DOHH2 (cell line): Measurements from ENCODE around the gene PACRG.

Experiments
- H3F3A ChIP-seq: fragments of 200-600 bp; sonication (generic), shearing (Covaris generic); 2 replicates; pipeline ENCODE4 v1.6.0; 2016; ENCODE audit warnings: antibody characterized with exemption, mild to moderate bottlenecking; ENCODE audit not compliant: control insufficient read depth, insufficient read depth
- H3K27ac ChIP-seq: fragments of 200-600 bp; sonication (generic); 2 replicates; pipeline ENCODE4 v1.5.1; 2014; ENCODE audit warnings: low read depth, mild to moderate bottlenecking, low read length, moderate library complexity
- H3K27me3 ChIP-seq: fragments of 200-600 bp; sonication (generic); 2 replicates; pipeline ENCODE4 v1.6.1; 2014; ENCODE audit warnings: mild to moderate bottlenecking, low read length, mixed read lengths; ENCODE audit not compliant: control insufficient read depth
- H3K36me3 ChIP-seq: fragments of 200-600 bp; sonication (generic); 2 replicates; pipeline ENCODE4 v1.6.1; 2014; ENCODE audit warnings: mild to moderate bottlenecking, low read length, moderate library complexity, mixed read lengths; ENCODE audit not compliant: control insufficient read depth
- H3K4me1 ChIP-seq: fragments of 200-600 bp; sonication (generic); 2 replicates; pipeline ENCODE4 v1.6.1; 2014; ENCODE audit warnings: mild to moderate bottlenecking, low read length, mixed read lengths; ENCODE audit not compliant: control insufficient read depth
- H3K4me2 ChIP-seq: fragments of 200-600 bp; sonication (generic); 2 replicates; pipeline ENCODE4 v1.6.0; 2014; ENCODE audit warnings: mild to moderate bottlenecking, low read length, moderate library complexity
- H3K4me3 ChIP-seq: fragments of 200-600 bp; sonication (generic); 2 replicates; pipeline ENCODE4 v1.5.1; 2014; ENCODE audit warnings: mild to moderate bottlenecking, low read length, mixed read lengths
- H3K79me2 ChIP-seq: fragments of 200-600 bp; sonication (generic); 2 replicates; pipeline ENCODE4 v1.6.1; 2014; ENCODE audit warnings: mild to moderate bottlenecking, low read length, mixed read lengths; ENCODE audit not compliant: control insufficient read depth
- H3K9me2 ChIP-seq: fragments of 200-600 bp; sonication (generic); replicated peaks from 2 replicates; pipeline ENCODE4 v1.6.1; 2014; ENCODE audit warnings: mild to moderate bottlenecking, low read length, mixed read lengths; ENCODE audit not compliant: control insufficient read depth
- H3K9me3 ChIP-seq: fragments of 200-600 bp; sonication (generic); 2 replicates; pipeline ENCODE4 v1.6.1; 2014; ENCODE audit warnings: antibody characterized with exemption, low read length, mixed read lengths; ENCODE audit not compliant: control insufficient read depth, insufficient read depth
- H4K20me1 ChIP-seq: fragments of 200-600 bp; sonication (generic); 2 replicates; pipeline ENCODE4 v1.6.0; 2014; ENCODE audit warnings: low read depth, mild to moderate bottlenecking, antibody characterized with exemption, low read length, moderate library complexity; ENCODE audit not compliant: control insufficient read depth, insufficient read depth
- EZH2phosphoT487 ChIP-seq: fragments of 200-600 bp; sonication (generic); IDR thresholded peaks from 2 replicates; pipeline ENCODE4 v1.6.1; 2017; ENCODE audit warnings: borderline replicate concordance, mild to moderate bottlenecking, antibody characterized with exemption, low read length, moderate library complexity, mixed read lengths
- TF ChIP-seq, protein P1 (sequence below): fragments of 200-600 bp; sonication (generic); IDR thresholded peaks from one replicate; pipeline ENCODE4 v1.5.1; 2014; ENCODE audit warnings: antibody characterized with exemption, mild to moderate bottlenecking, low read depth, low read length; ENCODE audit not compliant: poor library complexity, severe bottlenecking

The PACRG gene

DNA sequence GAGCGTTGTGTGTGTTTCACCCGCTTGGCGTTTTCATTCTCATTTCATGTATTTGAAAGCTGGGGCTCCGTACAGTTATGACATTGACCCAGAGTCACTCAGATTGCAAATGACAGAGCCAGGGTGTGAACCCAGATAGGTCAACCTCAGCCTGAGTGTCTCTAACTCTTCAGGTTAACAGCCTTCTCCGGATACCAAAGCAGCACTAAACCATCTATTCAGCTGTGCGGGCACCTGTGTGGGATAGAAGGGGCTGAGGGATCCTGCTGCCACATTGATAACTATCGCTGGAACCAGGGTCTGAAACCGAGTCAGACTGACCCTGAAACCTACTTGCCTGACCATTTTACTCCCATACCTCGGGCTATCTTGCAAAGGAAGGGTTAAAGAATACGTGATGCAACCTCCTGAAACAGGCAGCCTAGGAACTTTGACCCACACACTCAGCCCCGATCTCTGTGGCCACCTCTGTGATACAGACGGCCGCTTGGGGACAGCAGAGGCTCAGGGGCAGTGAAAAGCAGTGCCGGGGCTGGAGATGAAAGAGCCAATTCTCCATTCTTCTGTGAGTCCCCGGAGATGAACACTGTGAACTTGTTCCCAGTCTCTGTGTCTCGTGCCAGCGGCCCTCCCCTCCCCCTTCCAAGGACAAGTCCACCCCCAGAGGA is 453.2 kb downstream of the PACRG start:
- Histone ChIP-seq H3K4me1 (no peaks in the 10 kb centered on the region), H3K9me2 (no peaks in the 10 kb centered on the region), H4K20me1 (no peaks in the 10 kb centered on the region), H3K79me2 (no peaks in the 10 kb centered on the region), H3K27ac (no peak overlapping the region), H3K9me3 (no peaks in the 10 kb centered on the region), H3K27me3 (no peaks in the 10 kb centered on the region), H3K4me2 (no peak overlapping the region), H3F3A (no peaks in the 10 kb centered on the region), H3K36me3 (no peaks in the 10 kb centered on the region), H3K4me3 (no peak overlapping the region)
- no peak for TF ChIP-seq EZH2phosphoT487
- TF ChIP-seq, protein P1, sequence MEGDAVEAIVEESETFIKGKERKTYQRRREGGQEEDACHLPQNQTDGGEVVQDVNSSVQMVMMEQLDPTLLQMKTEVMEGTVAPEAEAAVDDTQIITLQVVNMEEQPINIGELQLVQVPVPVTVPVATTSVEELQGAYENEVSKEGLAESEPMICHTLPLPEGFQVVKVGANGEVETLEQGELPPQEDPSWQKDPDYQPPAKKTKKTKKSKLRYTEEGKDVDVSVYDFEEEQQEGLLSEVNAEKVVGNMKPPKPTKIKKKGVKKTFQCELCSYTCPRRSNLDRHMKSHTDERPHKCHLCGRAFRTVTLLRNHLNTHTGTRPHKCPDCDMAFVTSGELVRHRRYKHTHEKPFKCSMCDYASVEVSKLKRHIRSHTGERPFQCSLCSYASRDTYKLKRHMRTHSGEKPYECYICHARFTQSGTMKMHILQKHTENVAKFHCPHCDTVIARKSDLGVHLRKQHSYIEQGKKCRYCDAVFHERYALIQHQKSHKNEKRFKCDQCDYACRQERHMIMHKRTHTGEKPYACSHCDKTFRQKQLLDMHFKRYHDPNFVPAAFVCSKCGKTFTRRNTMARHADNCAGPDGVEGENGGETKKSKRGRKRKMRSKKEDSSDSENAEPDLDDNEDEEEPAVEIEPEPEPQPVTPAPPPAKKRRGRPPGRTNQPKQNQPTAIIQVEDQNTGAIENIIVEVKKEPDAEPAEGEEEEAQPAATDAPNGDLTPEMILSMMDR = no peak

DNA sequence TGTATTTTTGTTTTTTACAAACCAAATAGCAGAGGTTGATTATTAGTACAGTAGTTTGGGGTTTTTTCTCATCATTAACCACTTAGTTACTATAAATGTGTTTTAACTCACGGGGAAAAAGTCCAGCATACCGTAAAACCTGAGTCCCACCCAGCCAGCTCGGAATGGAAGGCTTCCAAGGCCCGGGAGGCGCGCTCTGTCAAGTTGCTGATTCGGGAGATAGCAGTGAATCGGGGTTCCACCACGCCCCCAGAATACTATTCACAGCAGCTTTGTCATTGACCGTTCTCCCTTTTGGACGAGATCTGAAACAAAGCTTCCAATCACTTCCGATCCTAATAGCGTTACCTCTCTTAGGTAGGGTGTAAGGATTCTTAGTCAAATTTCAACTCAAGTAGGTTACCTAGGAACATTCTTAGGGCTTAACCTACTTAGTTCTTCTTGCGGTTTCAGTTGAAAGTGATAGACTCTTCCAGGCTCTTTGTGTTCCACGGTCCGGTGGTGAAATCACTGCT is 453.9 kb downstream of the PACRG start:
- H3K9me2 ChIP-seq = no peaks in the 10 kb centered on the region
- no peaks in the 10 kb centered on the region for H4K20me1 ChIP-seq
- H3K79me2 ChIP-seq = no peaks in the 10 kb centered on the region
- H3K4me3 ChIP-seq = no peak overlapping the region
- no peaks in the 10 kb centered on the region for H3F3A ChIP-seq
- no peak for TF ChIP-seq EZH2phosphoT487
- TF ChIP-seq, protein P1 = no peak
- no peak overlapping the region for H3K4me2 ChIP-seq
- no peaks in the 10 kb centered on the region for H3K36me3 ChIP-seq
- no peaks in the 10 kb centered on the region for H3K4me1 ChIP-seq
- no peaks in the 10 kb centered on the region for H3K9me3 ChIP-seq
- H3K27me3 ChIP-seq = no peaks in the 10 kb centered on the region
- H3K27ac ChIP-seq = no peak overlapping the region

DNA sequence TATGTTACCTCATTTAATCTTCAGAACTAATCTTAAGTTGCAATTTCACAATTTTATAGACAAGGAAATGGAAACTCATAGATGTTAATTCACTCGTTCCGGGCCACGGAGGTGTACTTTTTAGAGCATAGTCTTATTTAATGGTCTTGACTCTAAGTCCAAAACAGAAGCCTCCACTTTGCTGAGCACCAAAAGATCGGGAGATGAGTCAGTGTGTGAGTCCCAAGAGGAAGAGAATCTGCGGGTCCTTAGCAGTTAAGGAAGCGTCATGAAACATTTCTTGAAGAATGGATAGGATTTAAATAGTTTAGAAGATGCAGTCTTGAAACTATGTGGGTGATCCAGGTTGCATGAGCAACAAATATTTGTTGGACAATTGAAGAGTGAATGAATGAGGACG is 454.9 kb downstream of the PACRG start:
- no peaks in the 10 kb centered on the region for H3K36me3 ChIP-seq
- no peaks in the 10 kb centered on the region for H3K9me3 ChIP-seq
- no peaks in the 10 kb centered on the region for H3K9me2 ChIP-seq
- no peaks in the 10 kb centered on the region for H3F3A ChIP-seq
- no peaks in the 10 kb centered on the region for H3K4me1 ChIP-seq
- no peaks in the 10 kb centered on the region for H3K27me3 ChIP-seq
- no peaks in the 10 kb centered on the region for H4K20me1 ChIP-seq
- no peak overlapping the region for H3K27ac ChIP-seq
- no peak overlapping the region for H3K4me3 ChIP-seq
- no peak overlapping the region for H3K4me2 ChIP-seq
- TF ChIP-seq EZH2phosphoT487 = no peak
- TF ChIP-seq, protein P1 = no peak
- H3K79me2 ChIP-seq = no peaks in the 10 kb centered on the region
